HFFc6 (cell line): ENCODE data around the gene FERD3L. TPM values are rescaled to one million over a fixed set of nuclear protein-coding genes. Genes with fewer than 3 reads are reported as not detected.

ENCODE experiments used
- DNase-seq: peaks from one replicate; pipeline ENCODE4 v3.0.0-alpha.2; 2018
- H3K27ac Mint-ChIP-seq: 2 replicates; pipeline ENCODE4 v1.8.0; 2020; ENCODE audit warnings: mild to moderate bottlenecking, mixed read lengths
- H3K27me3 Mint-ChIP-seq: 2 replicates; pipeline ENCODE4 v1.8.0; 2021; ENCODE audit warnings: mild to moderate bottlenecking, moderate library complexity, mixed read lengths; ENCODE audit not compliant: insufficient read depth
- H3K36me3 Mint-ChIP-seq: 2 replicates; pipeline ENCODE4 v1.8.0; 2021; ENCODE audit warnings: low read depth, mixed read lengths
- H3K4me1 Mint-ChIP-seq: 2 replicates; pipeline ENCODE4 v1.8.0; 2020; ENCODE audit warnings: low read depth, mixed read lengths
- H3K4me3 Mint-ChIP-seq: 2 replicates; pipeline ENCODE4 v1.8.0; 2020; ENCODE audit warnings: mild to moderate bottlenecking, moderate library complexity, mixed read lengths
- H3K9me3 Mint-ChIP-seq: 2 replicates; pipeline ENCODE4 v1.8.0; 2020; ENCODE audit warnings: mild to moderate bottlenecking, mixed read lengths
- CTCF ChIP-seq: fragments of 200-600 bp; sonication (generic); IDR thresholded peaks from 2 replicates; pipeline ENCODE4 v1.5.0; 2021; ENCODE audit warnings: antibody characterized with exemption, mild to moderate bottlenecking
- total RNA-seq, 6 experiments: library from RNA; stranded (reverse); fragmentation: NEBNext Ultra II Directional; extraction: Animal tissue kit (Norgen Biotek cat#: 25700); gene quantifications; 2 replicates in 1 of 6; 3 replicates in 5 of 6; pipeline ENCODE4 v1.2.3, GENCODE V29; 2021

FERD3L gene
- total RNA-seq, 6 experiments from 2014 or later: not detected

GRCh38 chr7:19119372-19119771 lies 25.8 kb downstream of the FERD3L start:
- DNase-seq: no peak
- H3K27me3 Mint-ChIP-seq: peaks cover 4% of the 10 kb centered on the region; the same call in 1 of the 2 replicates
- H3K9me3 Mint-ChIP-seq: no peaks in the 10 kb centered on the region
- no peak for TF ChIP-seq CTCF
- H3K27ac Mint-ChIP-seq: peak overlapping the region; percentile 98
- H3K4me1 Mint-ChIP-seq: peaks cover 44% of the 10 kb centered on the region
- peaks cover 8% of the 10 kb centered on the region for H3K36me3 Mint-ChIP-seq
- peak overlapping the region; percentile 93 for H3K4me3 Mint-ChIP-seq

DNA sequence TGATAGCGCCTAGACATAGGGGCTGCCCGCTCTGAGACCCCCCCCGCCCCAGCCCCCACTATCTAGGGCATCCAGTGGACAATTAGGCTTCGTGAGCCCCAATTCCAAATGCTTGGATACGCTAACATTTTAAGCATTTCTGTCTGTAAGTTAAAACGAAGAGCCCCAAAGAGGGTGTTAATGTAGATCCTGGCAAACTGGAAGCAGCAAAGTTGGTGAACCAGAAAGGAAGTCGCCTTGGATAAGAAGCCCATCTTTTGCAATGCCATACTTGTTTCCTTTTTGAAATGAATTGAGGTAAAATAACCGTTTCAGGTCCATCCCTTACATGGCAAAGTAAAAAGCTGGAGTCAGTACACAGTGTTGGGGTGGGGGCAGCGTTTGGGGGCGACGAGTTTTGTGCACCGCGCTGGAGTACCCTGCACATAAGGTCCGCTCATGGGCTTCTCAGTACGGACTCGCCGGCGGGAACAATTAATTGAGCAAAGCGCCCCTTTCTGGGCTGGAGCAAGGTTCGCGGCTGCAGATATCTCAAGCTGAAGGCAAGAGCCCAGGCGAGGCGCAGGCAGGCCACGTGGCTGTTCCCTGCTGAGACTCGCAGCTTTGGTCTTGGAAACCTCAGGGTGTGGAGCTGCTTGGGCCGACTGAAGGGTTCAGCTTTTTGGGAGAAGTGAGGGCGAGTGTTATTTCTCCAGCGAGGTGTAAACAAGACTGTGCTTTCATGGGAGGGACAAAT lies 26.4 kb downstream of the FERD3L start:
- no peak for TF ChIP-seq CTCF
- peak overlapping the region; percentile 93 for H3K4me3 Mint-ChIP-seq
- peak; percentile 41 for DNase-seq
- H3K27ac Mint-ChIP-seq: peak overlapping the region; percentile 98
- H3K4me1 Mint-ChIP-seq: peaks cover 50% of the 10 kb centered on the region
- H3K27me3 Mint-ChIP-seq: peaks cover 4% of the 10 kb centered on the region; the same call in 1 of the 2 replicates
- H3K9me3 Mint-ChIP-seq: no peaks in the 10 kb centered on the region
- peaks cover 13% of the 10 kb centered on the region for H3K36me3 Mint-ChIP-seq

GRCh38 chr7:19117870-19118608 lies 27.2 kb downstream of the FERD3L start:
- Mint-ChIP-seq H3K27ac (peak overlapping the region; percentile 98), H3K9me3 (no peaks in the 10 kb centered on the region), H3K4me3 (peak overlapping the region; percentile 93), H3K27me3 (peaks cover 4% of the 10 kb centered on the region; the same call in 1 of the 2 replicates), H3K4me1 (peaks cover 58% of the 10 kb centered on the region), H3K36me3 (peaks cover 18% of the 10 kb centered on the region)
- DNase-seq: no peak
- peak; percentile 35; the same call in 1 of the 2 replicates for TF ChIP-seq CTCF

GRCh38 chr7:19117091-19117869 lies 27.9 kb downstream of the FERD3L start, which contains the start of gene TWIST1:
Gene TWIST1 (minus strand): TSS chr7:19117636. CDS start chr7:19117321, 315 bp downstream.
- TF ChIP-seq CTCF: peak; percentile 9; the same call in 1 of the 2 replicates
- DNase-seq: peak; percentile 98
- Mint-ChIP-seq H3K4me3 (peak within 1 kb of the TSS; percentile 98), H3K27me3 (peaks cover 5% of the 10 kb centered on the region), H3K9me3 (no peaks in the 10 kb centered on the region), H3K4me1 (peaks cover 65% of the 10 kb centered on the region), H3K27ac (peak within 1 kb of the TSS; percentile 98), H3K36me3 (peaks cover 23% of the 10 kb centered on the region)
